ENCODE measurements around the gene GPX2.
"Not testable (repeated sequence)": the region's sequence is repeated elsewhere in the genome, so short reads cannot be mapped to it uniquely, and the experiment has no call there.

Gene GPX2

DNA sequence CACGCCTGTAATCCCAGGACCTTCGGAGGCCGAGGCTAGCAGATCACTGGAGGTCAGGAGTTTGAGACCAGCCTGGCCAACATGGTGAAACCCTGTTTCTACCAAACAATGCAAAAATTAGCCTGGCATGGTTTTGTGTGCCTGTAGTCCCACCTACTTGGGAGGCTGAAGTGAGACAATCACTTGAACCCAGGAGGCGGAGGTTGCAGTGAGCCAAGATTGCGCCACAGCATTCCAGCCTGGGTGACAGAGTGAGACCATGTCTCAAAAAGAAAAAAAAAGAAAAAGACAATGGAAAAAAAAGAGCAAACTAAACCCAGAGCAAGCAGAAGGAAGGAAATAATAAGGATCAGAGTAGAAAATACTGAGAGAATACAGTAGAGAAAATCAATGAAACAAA, 22.9 kb downstream of the GPX2 start:
- no peak for DNase-seq (ENCODE audit: low read depth)
- TF ChIP-seq, protein P1, sequence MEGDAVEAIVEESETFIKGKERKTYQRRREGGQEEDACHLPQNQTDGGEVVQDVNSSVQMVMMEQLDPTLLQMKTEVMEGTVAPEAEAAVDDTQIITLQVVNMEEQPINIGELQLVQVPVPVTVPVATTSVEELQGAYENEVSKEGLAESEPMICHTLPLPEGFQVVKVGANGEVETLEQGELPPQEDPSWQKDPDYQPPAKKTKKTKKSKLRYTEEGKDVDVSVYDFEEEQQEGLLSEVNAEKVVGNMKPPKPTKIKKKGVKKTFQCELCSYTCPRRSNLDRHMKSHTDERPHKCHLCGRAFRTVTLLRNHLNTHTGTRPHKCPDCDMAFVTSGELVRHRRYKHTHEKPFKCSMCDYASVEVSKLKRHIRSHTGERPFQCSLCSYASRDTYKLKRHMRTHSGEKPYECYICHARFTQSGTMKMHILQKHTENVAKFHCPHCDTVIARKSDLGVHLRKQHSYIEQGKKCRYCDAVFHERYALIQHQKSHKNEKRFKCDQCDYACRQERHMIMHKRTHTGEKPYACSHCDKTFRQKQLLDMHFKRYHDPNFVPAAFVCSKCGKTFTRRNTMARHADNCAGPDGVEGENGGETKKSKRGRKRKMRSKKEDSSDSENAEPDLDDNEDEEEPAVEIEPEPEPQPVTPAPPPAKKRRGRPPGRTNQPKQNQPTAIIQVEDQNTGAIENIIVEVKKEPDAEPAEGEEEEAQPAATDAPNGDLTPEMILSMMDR (IDR thresholded peaks at IDR 0.05; ENCODE audit: insufficient read depth, low read depth, low read length, missing control alignments) = no peak
- H3K4me3 ChIP-seq (ENCODE audit: low read depth, low read length) = no peak overlapping the region

DNA sequence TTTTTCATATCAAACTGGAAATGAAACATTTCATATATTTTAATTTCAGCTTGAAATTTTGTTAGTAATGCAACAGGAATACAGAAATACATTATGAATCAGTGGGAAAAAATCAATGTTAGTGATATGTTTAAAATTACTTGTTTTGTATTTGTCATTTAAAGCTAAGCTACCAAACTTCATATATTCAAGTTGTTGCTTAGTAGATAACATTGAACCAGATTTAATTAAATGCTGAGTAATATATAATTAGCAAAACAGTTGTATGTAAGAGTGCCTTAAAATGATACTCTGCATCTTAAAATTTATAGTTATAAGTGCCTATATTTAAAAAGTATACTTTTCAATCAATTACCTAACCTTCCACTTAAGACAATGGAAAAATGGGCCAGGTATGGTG, 23.3 kb downstream of the GPX2 start:
- DNase-seq (ENCODE audit: low read depth) = no peak
- no peak overlapping the region for H3K4me3 ChIP-seq (ENCODE audit: low read depth, low read length)
- TF ChIP-seq, protein P1 (IDR thresholded peaks at IDR 0.05; ENCODE audit: insufficient read depth, low read depth, low read length, missing control alignments) = no peak

DNA sequence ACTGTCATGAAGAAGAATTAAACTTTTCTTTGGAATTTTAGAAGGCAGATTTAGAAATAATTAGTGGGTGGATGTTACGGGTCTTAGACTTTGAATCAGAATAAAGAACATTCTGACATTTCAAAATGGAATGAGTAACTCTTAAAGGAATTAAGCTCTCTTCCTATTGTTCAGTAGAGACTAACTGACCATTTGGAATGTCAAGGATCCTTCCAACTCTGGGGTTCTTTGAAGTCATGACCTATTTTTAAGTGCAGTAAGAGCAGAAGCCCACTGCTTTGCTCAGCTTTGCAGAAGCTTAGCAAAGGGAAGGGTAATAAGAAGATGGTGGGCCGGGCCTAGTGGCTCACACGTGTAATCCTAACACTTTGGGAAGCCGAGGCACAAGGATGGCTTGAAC, 24.3 kb downstream of the GPX2 start:
- DNase-seq (ENCODE audit: low read depth) = no peak
- TF ChIP-seq, protein P1 (IDR thresholded peaks at IDR 0.05; ENCODE audit: insufficient read depth, low read depth, low read length, missing control alignments) = no peak
- no peak overlapping the region for H3K4me3 ChIP-seq (ENCODE audit: low read depth, low read length)

DNA sequence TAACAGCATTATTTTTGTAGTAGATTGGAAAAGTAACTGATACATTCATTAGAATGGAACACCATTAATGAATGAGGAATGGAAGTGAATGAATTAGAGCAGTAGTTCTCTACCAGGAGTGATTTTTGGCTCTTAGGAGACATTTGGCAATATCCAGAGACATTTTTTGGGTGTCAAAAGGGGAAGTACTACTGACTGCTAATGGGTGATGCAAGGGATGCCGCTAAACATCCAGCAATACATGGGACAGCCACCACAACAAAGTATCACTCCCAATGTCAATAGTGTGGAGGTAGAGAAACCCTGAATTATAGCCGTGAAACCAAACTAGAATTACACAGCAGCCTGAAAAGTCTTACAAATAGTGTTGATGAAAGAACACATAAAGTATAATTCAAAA, 26.7 kb downstream of the GPX2 start:
- TF ChIP-seq, protein P1 (IDR thresholded peaks at IDR 0.05; ENCODE audit: insufficient read depth, low read depth, low read length, missing control alignments) = no peak
- H3K4me3 ChIP-seq (ENCODE audit: low read depth, low read length) = peak overlapping the region; percentile 96
- DNase-seq (ENCODE audit: low read depth) = no peak

DNA sequence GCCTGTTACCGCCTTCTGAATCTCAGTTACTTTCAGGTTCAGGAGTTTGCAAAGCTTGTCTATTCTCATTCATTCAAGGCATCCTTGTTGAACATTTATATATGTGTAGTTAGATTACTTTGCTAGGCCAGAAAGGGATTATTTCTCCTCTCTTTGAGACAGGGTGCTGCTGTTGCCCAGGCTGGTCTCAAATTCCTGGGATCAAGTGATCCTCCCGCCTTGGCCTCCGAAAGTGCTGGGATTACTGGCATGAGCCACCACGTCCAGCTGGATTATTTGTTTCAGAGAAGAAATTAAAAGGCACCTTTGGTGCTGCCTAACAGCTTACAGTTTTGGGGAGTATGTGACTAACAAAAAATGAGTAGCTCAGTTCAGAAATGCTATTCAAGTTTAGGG, 27.5 kb downstream of the GPX2 start:
- TF ChIP-seq, protein P1 (IDR thresholded peaks at IDR 0.05; ENCODE audit: insufficient read depth, low read depth, low read length, missing control alignments) = no peak
- H3K4me3 ChIP-seq (ENCODE audit: low read depth, low read length) = peak overlapping the region; percentile 96
- DNase-seq (ENCODE audit: low read depth) = no peak

DNA sequence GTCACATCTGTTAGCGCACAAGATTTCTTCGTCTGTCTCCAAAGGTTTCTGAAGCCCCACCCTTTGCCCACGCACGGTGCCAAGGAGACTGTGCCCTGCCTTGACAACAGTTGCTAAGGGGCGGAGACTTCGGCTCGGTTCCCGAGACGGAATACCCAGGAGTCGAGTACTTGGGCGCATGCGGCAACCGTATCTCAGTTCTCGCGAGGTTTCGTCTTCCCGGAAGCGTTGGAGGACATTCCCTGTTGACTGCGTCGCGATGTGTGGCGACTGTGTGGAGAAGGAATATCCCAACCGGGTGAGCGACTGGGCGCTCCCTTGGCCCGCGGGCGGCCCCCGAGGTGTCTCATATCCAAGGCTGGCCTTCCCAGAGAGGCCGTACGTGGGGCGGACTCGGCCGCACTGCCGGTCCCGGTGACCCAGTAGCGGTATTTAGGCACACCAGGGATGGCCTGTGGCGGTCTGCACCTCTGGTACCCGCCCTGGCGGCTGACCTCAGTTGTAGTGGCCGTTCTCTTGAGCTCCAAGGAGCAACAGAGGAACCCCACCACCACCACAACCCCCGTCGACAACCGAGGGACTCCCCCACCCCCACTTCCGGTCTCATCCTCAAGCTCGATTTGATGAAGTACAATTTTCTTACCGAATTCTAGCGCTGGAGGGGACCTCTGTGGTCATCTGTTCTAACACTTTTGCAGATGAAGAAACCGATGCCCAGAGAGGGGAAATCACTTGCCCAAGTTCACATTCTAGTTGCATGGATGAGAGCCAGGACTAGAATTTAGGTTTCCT, 28.1 kb downstream of the GPX2 start, which contains the start of gene CHURC1:
Gene CHURC1 (plus strand): TSS at position 219 of the 792 bp plus-strand sequence. CDS start 41 bp downstream, at position 260.
- H3K4me3 ChIP-seq (ENCODE audit: low read depth, low read length) = peak within 1 kb of the TSS; percentile 96
- DNase-seq (ENCODE audit: low read depth) = peak; percentile 97
- TF ChIP-seq, protein P1 (IDR thresholded peaks at IDR 0.05; ENCODE audit: insufficient read depth, low read depth, low read length, missing control alignments) = no peak

DNA sequence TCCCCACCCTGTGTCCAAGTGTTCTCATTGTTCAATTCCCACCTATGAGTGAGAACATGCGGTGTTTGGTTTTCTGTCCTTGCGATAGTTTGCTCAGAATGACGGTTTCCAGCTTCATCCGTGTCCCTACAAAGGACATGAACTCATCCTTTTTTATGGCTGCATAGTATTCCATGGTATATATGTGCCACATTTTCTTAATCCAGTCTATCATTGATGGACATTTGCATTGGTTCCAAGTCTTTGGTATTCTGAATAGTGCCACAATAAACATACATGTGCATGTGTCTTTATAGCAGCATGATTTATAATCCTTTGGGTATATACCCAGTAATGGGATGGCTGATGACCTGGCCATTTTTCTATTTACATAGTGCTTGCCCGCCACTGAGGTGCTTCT, 29.1 kb downstream of the GPX2 start:
- peak overlapping the region; percentile 96; the same call in 1 of the 2 replicates for H3K4me3 ChIP-seq (ENCODE audit: low read depth, low read length)
- DNase-seq (ENCODE audit: low read depth) = not testable (repeated sequence)
